Mucosa of rectum (tissue), 2 donors: ENCODE data around the gene ECM2.

Experiments
- H3K27ac ChIP-seq, 2 donors: one replicate each; pipeline ENCODE4 v1.7.0; 2013; ENCODE audit warnings: inconsistent platforms in 2 of 2, low read depth in 2 of 2, low read length in 2 of 2
- H3K27me3 ChIP-seq, 2 donors: one replicate each; pipeline ENCODE4 v1.7.0; 2013; ENCODE audit warnings: low read length in 2 of 2; ENCODE audit not compliant: control insufficient read depth in 2 of 2, insufficient read depth in 2 of 2
- H3K36me3 ChIP-seq, 2 donors: one replicate each; pipeline ENCODE4 v1.7.0; 2013; ENCODE audit warnings: low read length in 2 of 2; ENCODE audit not compliant: control insufficient read depth in 2 of 2, insufficient read depth in 2 of 2
- H3K4me1 ChIP-seq, 2 donors: one replicate each; pipeline ENCODE4 v1.7.0; 2013; ENCODE audit warnings: low read length in 2 of 2, mild to moderate bottlenecking in 1 of 2; ENCODE audit not compliant: control insufficient read depth in 2 of 2, insufficient read depth in 2 of 2
- H3K4me3 ChIP-seq, 2 donors: one replicate each; pipeline ENCODE4 v1.7.0; 2013; ENCODE audit warnings: low read length in 2 of 2
- H3K9ac ChIP-seq, 2 donors: one replicate each; pipeline ENCODE4 v1.7.0; 2013; ENCODE audit warnings: low read length in 2 of 2, low read depth in 1 of 2, mild to moderate bottlenecking in 1 of 2
- H3K9me3 ChIP-seq, 2 donors: one replicate each; pipeline ENCODE4 v1.7.0; 2013; ENCODE audit warnings: low read length in 2 of 2; ENCODE audit not compliant: control insufficient read depth in 2 of 2
- donor health status: healthy.
- donor health status: Normal muscosa, but diverticular disease.

ECM2 gene

DNA sequence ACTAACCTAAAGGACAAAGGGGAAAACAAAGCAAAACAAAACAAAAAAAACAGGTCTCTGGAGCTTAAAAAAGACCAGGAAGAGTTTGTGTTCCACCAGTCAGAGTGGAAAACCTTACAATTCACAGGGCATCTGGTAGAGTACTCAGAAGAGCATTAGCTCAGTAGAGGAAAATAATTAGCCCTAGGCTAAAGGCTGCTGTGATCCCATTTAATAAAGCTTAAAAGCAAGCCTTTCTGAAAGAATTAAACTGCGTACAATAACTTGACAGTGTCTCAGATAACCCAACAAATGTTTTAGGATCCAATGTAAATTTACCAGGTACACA, 7.3 kb downstream of the ECM2 start:
- Histone ChIP-seq H3K4me3 (no peak overlapping the region), H3K4me1 (no peaks in the 10 kb centered on the region), H3K9me3 (no peaks in the 10 kb centered on the region), H3K27me3 (no peaks in the 10 kb centered on the region), H3K27ac (no peak overlapping the region), H3K36me3 (no peaks in the 10 kb centered on the region), H3K9ac (no peak overlapping the region)

DNA sequence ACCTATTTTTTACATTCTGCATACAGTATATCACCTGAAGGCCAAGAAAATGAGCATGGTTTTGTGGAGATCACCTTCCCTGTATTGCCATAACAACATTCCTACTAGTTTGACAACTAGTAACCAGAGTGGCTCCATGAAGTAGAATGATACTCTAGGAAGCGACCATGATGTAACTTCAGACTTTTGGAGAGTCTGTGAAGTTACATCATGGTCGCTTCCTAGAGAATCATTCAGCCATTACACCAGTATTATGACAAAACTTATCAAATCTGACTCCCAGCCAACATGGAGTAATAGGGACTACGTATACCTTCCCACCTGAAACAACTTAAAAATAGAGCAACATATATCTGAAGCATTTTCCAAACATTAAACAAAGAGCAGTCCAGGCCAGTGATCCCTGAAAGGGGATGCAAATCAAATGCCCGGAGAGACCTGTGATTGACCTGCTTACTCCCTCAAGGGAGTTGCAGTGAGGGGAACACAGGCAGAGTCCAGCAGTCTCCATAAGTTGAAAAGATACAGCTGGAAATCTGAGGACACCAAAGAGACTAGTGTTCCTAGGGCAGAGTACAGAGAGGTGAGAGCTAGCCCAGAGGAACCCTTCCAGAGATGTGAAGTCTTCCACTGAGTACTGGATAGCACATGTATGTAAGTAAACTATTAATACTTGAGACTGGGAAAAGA, 7.8 kb downstream of the ECM2 start:
- Histone ChIP-seq H3K9ac (no peak overlapping the region), H3K36me3 (no peaks in the 10 kb centered on the region), H3K27ac (no peak overlapping the region), H3K4me3 (no peak overlapping the region), H3K27me3 (no peaks in the 10 kb centered on the region), H3K4me1 (no peaks in the 10 kb centered on the region), H3K9me3 (no peaks in the 10 kb centered on the region)

DNA sequence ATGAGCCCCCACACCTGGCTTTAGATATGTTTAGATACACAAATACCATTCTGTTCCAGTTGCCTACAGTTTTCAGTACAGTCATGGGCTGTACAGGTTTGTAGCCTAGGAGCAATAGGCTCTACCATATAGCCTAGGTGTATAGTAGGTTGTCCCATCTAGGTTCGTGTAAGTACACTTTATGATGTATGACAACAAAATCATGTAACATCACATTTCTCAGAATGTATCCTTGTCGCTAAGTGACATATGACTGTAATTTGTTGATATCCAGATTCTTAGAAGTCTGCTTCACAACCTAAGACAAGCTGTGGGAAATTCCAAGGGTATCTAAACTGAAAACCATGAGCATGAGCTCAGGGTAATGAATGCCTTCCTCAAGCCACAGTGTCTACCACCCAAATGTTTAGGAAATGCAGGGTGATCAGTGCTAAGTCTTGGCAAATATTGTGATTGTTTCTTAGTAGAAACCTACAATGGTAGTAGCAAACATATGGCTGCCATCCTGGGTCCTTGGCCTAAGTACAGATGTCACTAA, 8.4 kb downstream of the ECM2 start:
- no peaks in the 10 kb centered on the region for H3K4me1 ChIP-seq
- H3K9me3 ChIP-seq: no peaks in the 10 kb centered on the region
- no peak overlapping the region for H3K4me3 ChIP-seq

DNA sequence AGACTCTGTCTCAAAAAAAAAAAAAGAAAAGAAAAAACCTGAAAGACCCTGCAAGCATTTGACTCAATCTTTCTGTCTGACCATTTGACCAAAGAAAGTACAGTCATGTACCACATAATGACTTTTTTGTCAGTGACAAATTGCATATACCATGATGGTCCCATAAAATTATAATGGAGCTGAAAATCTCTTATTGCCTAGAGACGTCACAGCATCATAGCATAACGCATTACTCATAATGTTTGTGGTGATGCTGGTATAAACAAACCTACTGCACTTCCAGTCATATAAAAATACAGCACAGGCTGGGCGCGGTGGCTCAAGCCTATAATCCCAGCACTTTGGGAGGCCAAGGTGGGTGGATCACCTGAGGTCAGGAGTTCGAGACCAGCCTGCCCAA, 10.5 kb downstream of the ECM2 start:
- H3K9ac ChIP-seq: no peak overlapping the region
- H3K27me3 ChIP-seq: no peaks in the 10 kb centered on the region
- H3K36me3 ChIP-seq: no peaks in the 10 kb centered on the region
- no peak overlapping the region for H3K27ac ChIP-seq
- no peaks in the 10 kb centered on the region for H3K9me3 ChIP-seq
- H3K4me3 ChIP-seq: no peak overlapping the region
- H3K4me1 ChIP-seq: no peaks in the 10 kb centered on the region

More for the DNA sequence above, 8.4 kb downstream of the ECM2 start:
- H3K9ac ChIP-seq: no peak overlapping the region
- no peaks in the 10 kb centered on the region for H3K27me3 ChIP-seq
- H3K27ac ChIP-seq: no peak overlapping the region
- H3K36me3 ChIP-seq: no peaks in the 10 kb centered on the region

- no peak overlapping the region for H3K4me3 ChIP-seq
- H3K27ac ChIP-seq: no peak overlapping the region
- no peaks in the 10 kb centered on the region for H3K36me3 ChIP-seq
- no peak overlapping the region for H3K9ac ChIP-seq
- H3K27me3 ChIP-seq: no peaks in the 10 kb centered on the region
- no peaks in the 10 kb centered on the region for H3K4me1 ChIP-seq
- no peaks in the 10 kb centered on the region for H3K9me3 ChIP-seq
These were observed 10.9 kb downstream of the ECM2 start for GRCh38 chr9:92524881-92525280.

DNA sequence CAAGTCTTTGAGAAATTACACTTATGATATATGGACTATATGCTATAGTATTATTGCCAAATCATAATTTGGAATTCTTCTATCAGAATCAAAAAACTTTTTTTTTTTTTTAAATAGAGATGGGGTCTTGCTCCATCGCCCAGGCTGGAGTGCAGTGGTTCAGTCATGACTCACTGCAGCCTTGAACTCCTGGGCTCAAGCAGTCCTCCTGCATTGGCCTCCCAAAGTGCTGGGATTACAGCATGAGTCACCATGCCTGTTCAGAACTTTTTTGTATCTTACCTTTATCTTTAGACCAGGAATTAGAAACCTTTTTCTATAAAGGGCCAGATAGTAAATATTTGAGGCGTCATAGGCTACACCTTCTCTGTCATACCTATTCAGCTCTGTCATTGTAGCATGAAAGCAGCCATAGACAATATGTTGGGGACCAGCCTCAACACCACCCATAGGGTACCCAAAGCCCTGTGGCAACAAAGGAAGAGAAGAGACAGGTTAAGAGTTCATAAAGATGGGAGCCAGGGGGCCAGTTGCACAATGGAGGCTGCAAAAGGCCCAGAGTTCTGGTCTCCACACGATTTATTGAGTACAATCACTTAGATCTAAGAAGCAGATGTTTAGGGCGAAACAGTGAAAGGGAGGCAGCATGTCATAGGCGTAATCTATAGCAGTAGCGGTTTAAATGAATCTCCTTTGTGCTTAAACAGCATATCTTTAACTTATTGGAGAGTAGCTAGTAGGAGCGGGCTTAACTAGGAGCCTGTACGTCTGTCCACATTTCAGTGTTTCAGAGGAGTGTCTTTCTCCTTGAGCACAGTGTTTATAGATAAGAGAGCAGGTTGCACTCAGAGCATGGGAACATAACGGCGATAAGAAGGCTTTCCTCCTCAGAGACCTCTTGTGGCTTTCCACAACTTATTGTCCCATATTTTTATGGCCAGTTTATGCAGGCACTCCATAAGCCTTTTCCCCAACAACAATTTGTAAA, 12.5 kb downstream of the ECM2 start:
- no peaks in the 10 kb centered on the region for H3K9me3 ChIP-seq
- H3K27me3 ChIP-seq: no peaks in the 10 kb centered on the region
- no peaks in the 10 kb centered on the region for H3K4me1 ChIP-seq
- H3K9ac ChIP-seq: no peak overlapping the region
- no peak overlapping the region for H3K27ac ChIP-seq
- no peaks in the 10 kb centered on the region for H3K36me3 ChIP-seq
- no peak overlapping the region for H3K4me3 ChIP-seq

DNA sequence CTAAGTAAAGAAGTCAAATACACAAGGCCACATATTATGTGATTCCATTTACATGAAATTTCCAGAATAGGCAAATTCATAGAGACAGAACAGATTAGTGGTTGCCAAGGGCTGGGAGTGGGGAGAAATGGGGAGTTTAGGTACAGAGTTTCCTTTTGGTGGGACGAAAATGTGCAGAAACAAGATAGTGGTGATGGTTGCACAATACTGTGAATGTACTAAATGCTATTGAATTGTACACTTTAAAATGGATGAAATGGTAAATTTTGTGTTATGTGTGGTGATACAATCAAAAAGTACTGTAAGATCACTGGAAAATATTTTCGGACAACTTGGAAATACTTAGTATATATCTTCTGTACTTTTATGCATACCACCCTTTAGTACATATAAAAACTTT, 15.0 kb downstream of the ECM2 start:
- Histone ChIP-seq H3K9ac (no peak overlapping the region), H3K36me3 (no peaks in the 10 kb centered on the region), H3K9me3 (no peaks in the 10 kb centered on the region), H3K27ac (no peak overlapping the region), H3K4me3 (no peak overlapping the region), H3K27me3 (no peaks in the 10 kb centered on the region), H3K4me1 (no peaks in the 10 kb centered on the region)

- H3K4me3 ChIP-seq: no peak overlapping the region
- no peaks in the 10 kb centered on the region for H3K9me3 ChIP-seq
- no peaks in the 10 kb centered on the region for H3K27me3 ChIP-seq
- no peaks in the 10 kb centered on the region for H3K36me3 ChIP-seq
- no peaks in the 10 kb centered on the region for H3K4me1 ChIP-seq
- H3K9ac ChIP-seq: no peak overlapping the region
- H3K27ac ChIP-seq: no peak overlapping the region
These were observed 17.6 kb downstream of the ECM2 start for GRCh38 chr9:92518199-92518598.

GRCh38 chr9:92517046-92517445, 18.7 kb downstream of the ECM2 start:
- Histone ChIP-seq H3K27ac (no peak overlapping the region), H3K4me1 (peaks cover 6 to 9% of the 10 kb centered on the region in 2 donors), H3K36me3 (no peaks in the 10 kb centered on the region), H3K4me3 (no peak overlapping the region), H3K9me3 (no peaks in the 10 kb centered on the region), H3K9ac (no peak overlapping the region), H3K27me3 (no peaks in the 10 kb centered on the region)

DNA sequence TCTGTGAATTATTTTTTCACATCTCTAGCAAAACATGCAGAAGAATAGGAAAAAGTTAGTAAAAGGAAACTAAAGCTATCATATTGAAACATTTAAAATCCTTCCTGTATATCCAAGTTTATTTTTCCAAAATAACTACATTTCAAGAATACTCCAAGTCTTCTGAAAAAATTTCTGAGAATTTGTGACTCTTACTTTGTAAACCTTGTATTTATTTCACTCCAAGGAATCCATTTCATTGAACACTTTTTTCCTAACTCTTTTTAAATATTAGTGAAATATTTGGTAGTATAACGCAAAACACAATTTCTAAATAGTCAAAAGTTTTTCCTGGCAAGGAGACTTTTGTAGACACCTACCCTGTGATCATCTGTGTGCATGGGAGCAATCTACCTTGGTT, 19.3 kb downstream of the ECM2 start:
- Histone ChIP-seq H3K36me3 (no peaks in the 10 kb centered on the region), H3K9me3 (no peaks in the 10 kb centered on the region), H3K4me3 (no peak overlapping the region), H3K27me3 (no peaks in the 10 kb centered on the region), H3K27ac (no peak overlapping the region), H3K9ac (no peak overlapping the region), H3K4me1 (peaks cover 6 to 9% of the 10 kb centered on the region in 2 donors)
